Measurements from ENCODE around the gene KIAA1328. TPM values are rescaled to one million over a fixed set of nuclear protein-coding genes. Genes with fewer than 3 reads are reported as not detected.

The KIAA1328 gene
- polyA plus RNA-seq, 1 of the 3 experiments (the other 2 are of a cell fraction): 2.6 TPM

DNA sequence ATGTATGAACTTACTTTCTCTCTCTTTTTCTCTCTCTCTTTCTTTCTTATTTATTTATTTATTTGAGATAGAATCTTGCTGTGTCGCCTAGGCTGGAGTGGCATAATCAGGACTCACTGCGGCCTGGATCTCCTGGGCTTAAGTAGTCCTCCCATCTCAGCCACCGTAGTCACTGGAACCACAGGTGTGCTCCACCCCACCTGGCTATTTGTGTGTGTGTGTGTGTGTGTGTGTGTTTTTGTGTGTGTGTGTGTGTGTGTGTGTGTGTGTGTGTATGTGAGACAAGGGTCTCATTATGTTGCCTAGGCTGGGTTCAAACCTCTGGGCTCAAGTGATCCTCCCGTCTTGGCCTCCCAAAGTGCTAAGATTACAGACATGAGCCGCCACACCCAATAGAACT, 64.3 kb downstream of the KIAA1328 start:
- Histone ChIP-seq H3K9me3 (no peaks in the 10 kb centered on the region), H3K9me2 (no peaks in the 10 kb centered on the region), H3K27ac (ENCODE audit: low read depth in 2 of 2, low read length in 1 of 2) (no peak overlapping the region), H3K4me2 (no peak overlapping the region), H2AFZ (ENCODE audit: low read depth) (no peak overlapping the region), H3K4me3 (ENCODE audit: low read depth in 2 of 2, low read length in 1 of 2) (no peak overlapping the region), H3K27me3 (ENCODE audit: insufficient read depth) (no peaks in the 10 kb centered on the region), H3K79me2 (ENCODE audit: insufficient read depth) (no peaks in the 10 kb centered on the region), H4K20me1 (ENCODE audit: insufficient read depth) (no peaks in the 10 kb centered on the region), H3K36me3 (replicated peaks in 1 of 2; ENCODE audit: control insufficient read depth in 1 of 2, insufficient read depth in 2 of 2, low read length in 1 of 2) (peaks cover 0 to 6% of the 10 kb centered on the region in 2 experiments), H3K9ac (no peak overlapping the region), H3F3A (replicated peaks; ENCODE audit: insufficient read depth) (no peaks in the 10 kb centered on the region), H3K4me1 (ENCODE audit: control insufficient read depth in 1 of 2, insufficient read depth in 2 of 2, low read depth in 1 of 2, low read length in 1 of 2) (peaks cover 0 to 13% of the 10 kb centered on the region in 2 experiments; a peak in 2 of 4 replicates)
- WGBS (ENCODE audit: low lambda C conversion rate): 97% methylated on average over 5 of the region's 5 CpGs
- no peak for TF ChIP-seq RAD21 (IDR thresholded peaks at IDR 0.05; ENCODE audit: low read length)
- TF ChIP-seq, protein P1, sequence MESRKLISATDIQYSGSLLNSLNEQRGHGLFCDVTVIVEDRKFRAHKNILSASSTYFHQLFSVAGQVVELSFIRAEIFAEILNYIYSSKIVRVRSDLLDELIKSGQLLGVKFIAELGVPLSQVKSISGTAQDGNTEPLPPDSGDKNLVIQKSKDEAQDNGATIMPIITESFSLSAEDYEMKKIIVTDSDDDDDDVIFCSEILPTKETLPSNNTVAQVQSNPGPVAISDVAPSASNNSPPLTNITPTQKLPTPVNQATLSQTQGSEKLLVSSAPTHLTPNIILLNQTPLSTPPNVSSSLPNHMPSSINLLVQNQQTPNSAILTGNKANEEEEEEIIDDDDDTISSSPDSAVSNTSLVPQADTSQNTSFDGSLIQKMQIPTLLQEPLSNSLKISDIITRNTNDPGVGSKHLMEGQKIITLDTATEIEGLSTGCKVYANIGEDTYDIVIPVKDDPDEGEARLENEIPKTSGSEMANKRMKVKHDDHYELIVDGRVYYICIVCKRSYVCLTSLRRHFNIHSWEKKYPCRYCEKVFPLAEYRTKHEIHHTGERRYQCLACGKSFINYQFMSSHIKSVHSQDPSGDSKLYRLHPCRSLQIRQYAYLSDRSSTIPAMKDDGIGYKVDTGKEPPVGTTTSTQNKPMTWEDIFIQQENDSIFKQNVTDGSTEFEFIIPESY (IDR thresholded peaks at IDR 0.05; ENCODE audit: borderline replicate concordance, low read depth): no peak
- TF ChIP-seq MXI1 (IDR thresholded peaks at IDR 0.05; ENCODE audit: low read depth, low read length): no peak
- no peak for TF ChIP-seq POLR2AphosphoS5 (IDR thresholded peaks at IDR 0.05; ENCODE audit: low read depth, low read length)
- TF ChIP-seq FOXM1 (IDR thresholded peaks at IDR 0.05; ENCODE audit: low read depth): no peak
- TF ChIP-seq TCF12 (IDR thresholded peaks at IDR 0.05): no peak
- TF ChIP-seq, protein P2, sequence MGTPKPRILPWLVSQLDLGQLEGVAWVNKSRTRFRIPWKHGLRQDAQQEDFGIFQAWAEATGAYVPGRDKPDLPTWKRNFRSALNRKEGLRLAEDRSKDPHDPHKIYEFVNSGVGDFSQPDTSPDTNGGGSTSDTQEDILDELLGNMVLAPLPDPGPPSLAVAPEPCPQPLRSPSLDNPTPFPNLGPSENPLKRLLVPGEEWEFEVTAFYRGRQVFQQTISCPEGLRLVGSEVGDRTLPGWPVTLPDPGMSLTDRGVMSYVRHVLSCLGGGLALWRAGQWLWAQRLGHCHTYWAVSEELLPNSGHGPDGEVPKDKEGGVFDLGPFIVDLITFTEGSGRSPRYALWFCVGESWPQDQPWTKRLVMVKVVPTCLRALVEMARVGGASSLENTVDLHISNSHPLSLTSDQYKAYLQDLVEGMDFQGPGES (IDR thresholded peaks at IDR 0.05; ENCODE audit: low read depth, low read length): no peak
- no peak for TF ChIP-seq SMC3 (IDR thresholded peaks at IDR 0.05; ENCODE audit: low read depth, low read length)
- no peak for TF ChIP-seq FOSL2 (IDR thresholded peaks at IDR 0.05; ENCODE audit: borderline replicate concordance, low read depth)
- TF ChIP-seq, protein P3, sequence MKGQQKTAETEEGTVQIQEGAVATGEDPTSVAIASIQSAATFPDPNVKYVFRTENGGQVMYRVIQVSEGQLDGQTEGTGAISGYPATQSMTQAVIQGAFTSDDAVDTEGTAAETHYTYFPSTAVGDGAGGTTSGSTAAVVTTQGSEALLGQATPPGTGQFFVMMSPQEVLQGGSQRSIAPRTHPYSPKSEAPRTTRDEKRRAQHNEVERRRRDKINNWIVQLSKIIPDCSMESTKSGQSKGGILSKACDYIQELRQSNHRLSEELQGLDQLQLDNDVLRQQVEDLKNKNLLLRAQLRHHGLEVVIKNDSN (IDR thresholded peaks at IDR 0.05; ENCODE audit: borderline replicate concordance, low read depth): no peak
- TF ChIP-seq PBX3 (IDR thresholded peaks at IDR 0.05): no peak
- no peak for TF ChIP-seq RCOR1 (IDR thresholded peaks at IDR 0.05; ENCODE audit: low read length)
- no peak for TF ChIP-seq EZH2phosphoT487 (IDR thresholded peaks at IDR 0.05; ENCODE audit: borderline replicate concordance, low read depth)
- TF ChIP-seq, protein P4, sequence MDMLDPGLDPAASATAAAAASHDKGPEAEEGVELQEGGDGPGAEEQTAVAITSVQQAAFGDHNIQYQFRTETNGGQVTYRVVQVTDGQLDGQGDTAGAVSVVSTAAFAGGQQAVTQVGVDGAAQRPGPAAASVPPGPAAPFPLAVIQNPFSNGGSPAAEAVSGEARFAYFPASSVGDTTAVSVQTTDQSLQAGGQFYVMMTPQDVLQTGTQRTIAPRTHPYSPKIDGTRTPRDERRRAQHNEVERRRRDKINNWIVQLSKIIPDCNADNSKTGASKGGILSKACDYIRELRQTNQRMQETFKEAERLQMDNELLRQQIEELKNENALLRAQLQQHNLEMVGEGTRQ (IDR thresholded peaks at IDR 0.05; ENCODE audit: borderline replicate concordance, low read depth, low read length): no peak
- DNase-seq: no peak
- ChIA-PET CTCF (interaction anchor here (0.7 kb wide), 1 partner anchor 73 kb away, joined by 4 read pairs; no protein-coding TSS in a partner anchor), POLR2A (no interaction called here)

All from SK-N-SH (cell line).